Measurements from ENCODE around the gene ZNF57. TPM values are rescaled to one million over a fixed set of nuclear protein-coding genes. Genes with fewer than 3 reads are reported as not detected.
"Not testable (repeated sequence)": the region's sequence is repeated elsewhere in the genome, so short reads cannot be mapped to it uniquely, and the experiment has no call there.

Gene ZNF57
- total RNA-seq, 1 donor from 2014 or later = 5.1 TPM

- DNase-seq = no peak
Measured at GRCh38 chr19:2902590-2903218, 2.0 kb downstream of the ZNF57 start.

GRCh38 chr19:2903326-2903725 lies 2.6 kb downstream of the ZNF57 start:
- not testable (repeated sequence) for DNase-seq

GRCh38 chr19:2905918-2906519 lies 5.3 kb downstream of the ZNF57 start:
- DNase-seq = no peak

- DNase-seq = no peak
Measured at GRCh38 chr19:2906631-2907195, 6.0 kb downstream of the ZNF57 start.

GRCh38 chr19:2912306-2912705 lies 11.6 kb downstream of the ZNF57 start:
- DNase-seq = no peak

- no peak for DNase-seq
Measured at GRCh38 chr19:2917275-2918184, 16.8 kb downstream of the ZNF57 start.

GRCh38 chr19:2922987-2923386 lies 22.3 kb downstream of the ZNF57 start:
- DNase-seq = no peak

GRCh38 chr19:2923510-2923909 lies 22.8 kb downstream of the ZNF57 start:
- no peak for DNase-seq

- no peak for DNase-seq
Measured at GRCh38 chr19:2926341-2927031, 25.8 kb downstream of the ZNF57 start.

- no peak for DNase-seq
Measured at GRCh38 chr19:2927032-2927430, 26.3 kb downstream of the ZNF57 start.

GRCh38 chr19:2933490-2933910 lies 32.8 kb downstream of the ZNF57 start:
- no peak for DNase-seq

GRCh38 chr19:2935863-2936262 lies 35.1 kb downstream of the ZNF57 start:
- DNase-seq = not testable (repeated sequence)

- no peak for DNase-seq
Measured at GRCh38 chr19:2942928-2943640, 42.4 kb downstream of the ZNF57 start.

GRCh38 chr19:2944403-2944774 lies 43.7 kb downstream of the ZNF57 start:
- DNase-seq = no peak

GRCh38 chr19:2944775-2945574 lies 44.2 kb downstream of the ZNF57 start, which contains the start of gene ZNF77:
ZNF77 (minus strand) TSS chr19:2944971; CDS start chr19:2944840, 131 bp downstream.
- peak; percentile 99 for DNase-seq

- no peak for DNase-seq
Measured at GRCh38 chr19:2945575-2946184, 45.0 kb downstream of the ZNF57 start.

GRCh38 chr19:2949939-2950285 lies 49.2 kb downstream of the ZNF57 start:
- DNase-seq = peak; percentile 100

GRCh38 chr19:2950286-2951124 lies 49.8 kb downstream of the ZNF57 start:
- peak; percentile 100 for DNase-seq

GRCh38 chr19:2952953-2953481 lies 52.3 kb downstream of the ZNF57 start:
- no peak for DNase-seq
